NCI-H1694 (cell line): Measurements from ENCODE around the gene PDCL2.
"Not testable (repeated sequence)": the region's sequence is repeated elsewhere in the genome, so short reads cannot be mapped to it uniquely, and the experiment has no call there.

Experiments
- DNase-seq: peaks from one replicate; lab custom pipeline; 2025; lab: John Stamatoyannopoulos, UW

PDCL2 gene

DNA sequence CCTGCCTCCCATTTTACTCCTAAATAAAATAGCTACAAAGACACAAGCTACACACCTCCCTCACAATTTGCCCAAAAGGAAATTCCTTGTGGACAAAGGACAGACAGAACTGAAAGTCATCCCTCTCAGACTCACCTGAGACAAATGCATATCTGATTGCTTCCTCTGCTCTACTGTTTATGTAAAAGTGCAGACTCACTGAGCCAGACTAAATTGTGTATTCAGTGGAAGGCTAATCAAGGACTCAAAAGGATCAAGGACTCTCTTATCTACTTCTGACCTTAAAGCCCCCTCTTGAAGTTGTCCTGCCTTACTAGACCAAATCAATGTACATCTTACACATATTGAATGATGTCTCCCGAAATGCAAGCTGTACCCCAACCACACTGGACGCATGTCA lies 3.9 kb downstream of the PDCL2 start:
- no peak for DNase-seq

DNA sequence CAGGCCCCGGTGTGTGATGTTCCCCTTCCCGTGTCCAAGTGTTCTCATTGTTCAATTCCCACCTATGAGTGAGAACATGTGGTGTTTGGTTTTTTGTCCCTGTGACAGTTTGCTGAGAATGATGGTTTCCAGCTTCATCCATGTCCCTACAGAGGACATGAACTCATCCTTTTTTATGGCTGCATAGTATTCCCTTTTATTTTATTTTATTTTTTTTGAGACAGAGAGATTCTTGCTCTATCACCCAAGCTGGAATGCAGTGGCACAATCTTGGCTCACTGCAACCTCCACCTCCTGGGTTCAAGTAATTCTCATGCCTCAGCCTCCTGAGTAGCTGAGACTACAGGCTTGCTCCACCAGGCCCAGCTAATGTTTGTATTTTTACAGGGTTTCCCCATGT lies 9.3 kb downstream of the PDCL2 start:
- not testable (repeated sequence) for DNase-seq

DNA sequence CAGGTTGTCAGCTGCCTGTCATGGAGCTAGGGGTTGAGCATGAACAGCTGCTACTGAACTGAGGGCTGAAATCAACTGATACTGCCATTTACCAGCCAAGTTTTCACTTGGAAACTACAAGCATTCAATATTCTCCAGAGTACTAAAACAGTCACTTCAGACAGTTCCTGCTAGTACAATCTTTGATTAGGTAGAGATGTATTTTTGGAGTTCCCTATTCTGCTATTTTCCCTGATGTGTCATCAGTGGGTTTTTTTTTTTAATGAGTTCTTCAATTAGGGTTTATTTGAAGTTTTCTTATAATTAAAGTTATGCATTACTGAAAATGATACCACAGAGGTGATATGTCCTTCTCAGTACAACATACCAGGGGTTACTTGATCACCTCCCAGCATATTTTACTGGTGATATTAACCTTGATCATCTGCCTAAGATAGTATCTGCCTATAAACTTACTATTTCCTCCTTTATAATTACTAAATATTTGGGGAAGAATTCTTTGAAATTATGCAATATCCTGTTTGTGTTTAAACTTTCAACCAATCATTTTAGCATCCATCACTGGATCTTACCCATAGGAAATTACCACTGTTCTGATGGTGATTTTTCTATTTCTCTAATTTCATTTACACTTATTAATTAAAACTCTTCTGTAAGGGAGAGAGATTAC lies 13.6 kb downstream of the PDCL2 start:
- DNase-seq = no peak

DNA sequence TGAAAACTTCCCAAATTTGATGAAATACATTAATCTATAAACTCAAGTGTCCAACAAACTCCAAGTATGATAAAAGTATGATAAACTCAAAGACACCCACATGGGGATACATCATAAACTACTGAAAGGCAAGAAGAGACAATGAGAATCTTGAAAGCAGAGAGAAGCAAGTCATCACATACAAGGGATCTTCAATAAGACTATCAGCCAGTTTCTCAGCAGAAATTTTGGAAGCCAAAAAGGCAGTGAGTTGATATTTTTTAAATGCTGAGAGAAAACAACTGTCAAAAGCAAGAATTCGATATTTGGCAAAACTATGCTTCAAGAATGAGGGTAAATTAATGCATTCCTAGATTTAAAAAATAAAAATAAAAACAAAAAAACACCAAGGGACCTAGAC lies 16.5 kb downstream of the PDCL2 start:
- no peak for DNase-seq

DNA sequence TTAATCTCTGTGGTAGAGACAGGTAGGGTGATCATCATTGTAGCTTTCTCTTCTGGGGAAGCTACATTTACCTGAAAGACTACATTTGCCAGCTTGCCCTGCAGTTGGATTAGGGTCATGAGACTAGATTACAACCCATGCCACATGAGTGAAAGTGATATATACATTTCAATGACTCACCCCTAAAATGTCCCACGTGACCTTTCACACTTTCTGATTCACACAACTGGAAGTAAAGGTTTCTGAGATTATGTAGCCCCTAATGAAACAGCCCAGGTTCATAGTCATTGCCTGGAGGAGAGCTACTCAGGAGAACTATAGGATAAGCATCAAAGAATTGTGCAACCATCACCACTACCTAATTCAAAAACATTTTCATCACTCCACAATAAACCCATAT lies 17.8 kb downstream of the PDCL2 start:
- DNase-seq = no peak

DNA sequence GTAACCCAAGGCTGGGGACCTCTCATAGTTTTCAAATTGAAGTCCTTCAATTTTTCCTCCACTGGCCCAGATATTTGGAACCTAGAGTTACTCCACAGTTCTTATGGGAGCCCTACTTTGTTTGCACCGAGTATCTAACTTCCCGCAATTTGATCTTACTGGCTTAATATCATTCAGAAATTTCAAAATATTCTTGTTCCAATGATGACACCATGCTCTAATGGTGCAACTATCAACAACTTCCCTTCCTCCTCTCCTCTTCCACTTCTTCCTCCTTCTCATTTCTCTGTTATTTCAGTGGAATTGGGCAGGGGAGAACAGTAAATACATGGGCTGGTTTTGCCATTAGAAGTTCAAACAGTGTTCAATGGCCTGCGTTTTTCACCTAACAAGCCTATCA lies 20.2 kb downstream of the PDCL2 start:
- no peak for DNase-seq

DNA sequence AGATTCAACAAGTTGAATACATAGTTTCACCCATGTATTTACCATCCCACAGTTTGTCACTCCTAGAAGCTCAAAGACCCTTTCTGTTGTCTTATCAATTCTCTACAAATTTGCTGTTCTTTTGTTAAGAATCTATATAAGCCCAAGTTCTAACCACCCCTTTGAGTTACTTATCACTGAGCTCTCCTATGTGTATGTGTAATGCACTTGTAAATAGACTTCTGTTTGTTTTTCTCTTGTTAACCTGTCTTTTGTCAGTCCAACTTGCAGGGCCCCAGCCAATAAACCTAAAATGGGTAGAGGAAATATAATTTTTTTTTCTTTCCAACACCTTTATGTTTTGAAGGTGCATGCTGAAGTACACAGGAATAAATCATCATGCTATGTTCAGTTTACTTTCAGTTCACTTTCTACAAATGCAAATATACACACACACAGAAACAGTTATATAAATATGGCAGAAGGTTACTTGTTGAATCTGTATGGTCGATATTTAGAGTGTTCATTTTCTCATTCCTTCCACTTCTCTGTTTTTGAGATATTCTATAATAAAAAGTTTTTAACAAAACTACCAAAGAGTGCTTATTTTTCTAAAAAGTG lies 23.0 kb downstream of the PDCL2 start:
- DNase-seq = no peak

DNA sequence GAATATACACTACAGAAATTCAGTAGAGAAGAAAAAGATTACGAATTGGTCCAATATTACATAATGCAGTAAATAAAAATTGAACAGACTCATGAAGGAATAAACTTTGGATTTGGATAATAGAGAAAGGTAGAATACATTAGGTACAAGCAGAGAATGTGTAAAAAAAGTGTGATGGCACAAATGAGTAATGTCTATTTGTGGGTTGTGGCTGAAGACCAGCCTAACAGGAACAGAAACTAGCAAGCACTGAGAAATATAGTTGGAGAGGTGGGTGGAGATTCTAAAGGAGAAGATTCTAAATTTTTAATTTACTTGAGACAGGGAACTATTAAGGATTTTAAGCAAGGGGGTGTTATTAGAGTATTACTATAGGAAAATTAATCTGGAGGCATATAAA lies 30.2 kb downstream of the PDCL2 start:
- no peak for DNase-seq

DNA sequence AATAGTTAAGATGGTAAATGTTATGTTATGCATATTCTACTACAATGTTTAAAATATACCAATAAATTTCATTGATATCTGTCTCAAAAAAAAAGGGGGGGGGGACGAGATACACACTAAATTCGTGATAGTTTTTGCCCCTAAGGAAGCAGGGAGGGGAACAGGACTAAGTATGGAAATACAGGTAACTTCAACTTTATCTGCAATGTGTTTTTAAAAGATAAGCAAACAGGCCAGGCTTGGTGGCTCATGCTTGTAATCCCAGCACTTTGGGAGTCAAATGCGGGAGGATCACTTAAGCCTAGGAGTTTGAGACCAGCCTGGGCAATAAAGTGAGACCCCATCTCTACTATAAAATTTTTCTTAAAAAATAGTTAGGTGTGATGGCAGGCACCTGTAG lies 31.9 kb downstream of the PDCL2 start:
- DNase-seq = no peak

DNA sequence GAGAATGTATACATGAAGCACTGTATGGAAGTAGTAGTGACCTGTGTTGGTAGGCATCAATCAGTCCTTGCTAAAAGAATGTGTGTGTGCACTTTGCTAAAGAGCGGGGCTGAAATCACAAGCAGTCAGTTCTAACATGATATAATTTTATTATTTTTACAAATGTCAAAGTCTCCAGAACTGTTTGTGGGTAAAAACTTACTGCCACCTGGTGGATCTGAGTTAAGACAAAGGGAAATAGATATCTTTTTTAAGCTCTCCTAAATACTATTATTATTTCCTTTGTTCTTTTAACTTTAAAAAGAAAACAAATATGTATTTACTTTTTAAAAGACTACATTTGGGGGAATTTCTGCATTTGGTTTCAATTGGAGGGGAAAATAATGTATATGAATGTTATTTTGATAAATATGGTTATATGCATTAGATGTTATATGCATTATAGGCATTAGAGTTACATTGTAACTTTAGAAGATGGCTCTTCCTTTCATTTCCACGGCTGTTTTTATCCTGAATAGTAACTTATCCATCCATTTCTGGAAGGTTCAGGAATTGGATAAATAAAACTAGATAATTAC lies 37.5 kb downstream of the PDCL2 start:
- no peak for DNase-seq

DNA sequence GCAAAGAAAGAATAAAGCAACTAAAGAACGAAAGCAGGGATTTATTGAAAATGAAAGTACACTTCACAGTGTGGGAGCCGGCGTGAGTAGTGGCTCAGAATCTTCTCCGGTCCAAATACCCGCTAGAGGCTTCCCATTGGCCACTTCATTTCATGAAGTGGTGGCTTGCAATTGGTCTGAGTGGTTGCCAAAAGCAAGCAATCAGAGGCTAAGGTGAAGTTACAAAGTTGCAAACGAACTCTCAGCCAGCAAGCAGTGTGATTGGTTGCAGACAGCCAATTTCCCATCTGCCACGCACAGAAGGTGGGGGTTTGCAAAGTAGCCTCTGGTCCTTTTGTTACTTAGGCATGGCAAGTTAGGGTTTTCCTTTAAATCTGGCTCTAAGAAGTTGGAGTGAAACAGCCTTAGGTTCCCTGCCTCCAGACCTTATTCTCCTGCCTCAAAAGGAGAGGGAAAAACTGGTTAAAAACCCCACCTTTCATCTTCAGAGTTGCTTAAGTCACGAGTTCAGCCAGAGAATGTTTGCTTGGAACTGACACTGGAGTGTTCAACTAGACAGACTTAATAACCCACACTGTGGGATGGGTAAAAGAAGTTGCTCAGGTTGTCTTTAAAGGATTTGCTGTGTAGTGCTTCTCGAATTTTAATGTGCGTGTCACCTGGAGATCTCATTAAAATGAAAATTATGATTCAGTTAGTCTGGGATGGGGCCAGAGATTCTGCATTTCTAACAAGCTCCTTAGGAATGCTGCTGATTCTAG lies 38.4 kb downstream of the PDCL2 start:
- DNase-seq = no peak

DNA sequence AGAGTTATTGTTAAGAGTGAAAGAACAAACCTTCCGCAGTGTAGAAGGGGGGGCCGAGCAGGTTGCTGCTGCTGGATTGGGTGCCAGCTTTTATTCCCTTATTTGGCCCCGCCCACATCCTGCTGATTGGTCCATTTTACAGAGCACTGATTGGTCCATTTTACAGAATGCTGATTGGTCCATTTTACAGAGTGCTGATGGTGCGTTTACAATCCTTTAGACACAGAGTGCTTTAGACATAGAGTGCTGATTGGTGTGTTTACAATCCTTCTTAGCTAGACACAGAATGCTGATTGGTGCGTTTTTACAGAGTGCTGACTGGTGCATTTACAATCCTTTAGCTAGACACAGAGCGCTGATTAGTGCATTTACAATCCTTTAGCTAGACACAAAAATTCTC lies 40.1 kb downstream of the PDCL2 start:
- DNase-seq = not testable (repeated sequence)

DNA sequence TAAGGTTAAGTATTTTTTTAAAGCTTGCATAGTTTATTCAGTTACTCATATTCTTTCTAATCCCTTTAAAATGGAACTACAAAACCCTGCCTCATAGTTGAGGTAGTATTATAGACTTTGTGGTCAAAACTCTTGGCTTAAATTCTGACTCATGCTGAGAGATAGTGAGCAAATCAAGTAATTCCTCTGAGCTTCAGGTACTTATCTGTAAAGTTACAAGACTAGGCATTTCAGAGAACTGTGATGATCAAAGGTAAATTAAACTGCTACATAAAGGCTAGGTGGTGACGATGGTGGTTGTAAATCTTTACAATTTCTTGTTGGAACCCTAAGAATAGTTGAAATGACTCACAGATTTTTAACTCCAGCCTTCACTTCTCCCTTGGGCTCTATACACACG lies 42.2 kb downstream of the PDCL2 start:
- no peak for DNase-seq

DNA sequence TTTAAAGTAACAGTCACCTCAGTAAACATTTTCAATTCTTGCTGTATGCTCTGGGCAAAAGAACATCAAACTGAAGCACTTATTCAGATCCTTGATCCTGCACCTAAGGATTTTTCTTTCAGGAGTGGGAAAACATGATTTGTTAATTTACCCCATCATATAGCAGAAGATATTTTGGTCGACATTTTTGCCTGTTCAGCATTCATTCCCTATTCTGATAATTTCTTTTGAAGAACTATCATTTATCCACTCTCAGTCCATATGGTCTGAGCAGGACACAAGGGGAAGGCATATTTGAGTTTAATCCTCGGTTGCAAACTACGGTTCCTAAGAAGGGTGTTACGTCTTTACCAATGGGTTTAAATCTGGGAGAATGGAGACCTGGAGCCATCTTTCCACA lies 44.1 kb downstream of the PDCL2 start:
- DNase-seq = no peak

DNA sequence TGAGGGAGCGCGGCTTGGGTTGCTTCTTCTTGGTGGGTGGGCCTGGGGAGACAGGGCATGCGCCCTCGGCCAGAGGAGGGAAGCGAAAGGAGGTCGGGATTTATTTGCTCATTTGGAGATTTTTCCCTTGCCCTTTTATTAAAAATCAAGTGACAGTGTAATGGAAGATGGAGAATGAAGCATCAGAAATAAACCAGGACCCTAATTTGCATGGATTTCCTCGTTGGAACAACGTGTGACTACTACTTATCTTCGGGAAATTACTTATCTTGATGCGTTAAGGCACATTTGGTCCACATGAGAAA lies 44.6 kb downstream of the PDCL2 start:
- DNase-seq = peak; percentile 10

DNA sequence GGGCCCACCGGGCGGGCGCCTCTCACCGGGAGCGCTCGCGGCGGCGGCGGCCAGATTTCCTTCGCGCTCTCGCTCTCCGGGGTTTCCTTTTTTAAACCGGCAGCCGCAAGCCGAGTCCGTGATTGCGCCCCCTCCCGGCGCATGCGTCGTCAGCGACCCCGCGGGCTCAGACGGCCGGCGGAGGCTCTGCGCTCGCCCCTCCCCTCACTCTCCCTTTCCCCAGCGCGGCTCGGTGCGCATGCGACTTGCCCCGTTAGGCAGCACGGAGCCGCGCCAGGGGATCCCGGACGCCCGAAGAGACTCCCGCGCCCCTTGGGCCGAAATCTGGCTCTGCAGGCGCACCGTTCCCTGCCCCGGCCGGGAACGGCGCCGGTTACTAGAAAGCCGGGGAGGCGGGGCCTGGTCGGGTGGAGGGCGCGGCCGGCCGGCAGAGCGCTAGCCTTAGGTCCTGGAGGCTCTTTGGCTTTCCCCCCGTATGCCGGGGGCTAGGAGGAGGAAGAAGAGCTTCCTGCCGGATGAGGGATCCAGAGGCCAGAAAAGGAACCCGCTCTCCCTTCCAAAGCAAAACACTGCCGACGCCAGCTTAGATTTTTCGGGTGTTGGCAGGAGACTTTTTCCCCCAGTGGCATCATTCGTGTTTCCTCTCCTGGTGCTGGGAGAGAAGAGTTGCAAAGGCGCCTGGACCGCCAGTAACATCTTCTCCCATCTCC lies 45.1 kb downstream of the PDCL2 start, which contains the start of gene CLOCK:
Gene CLOCK (minus strand): TSS at position 154 of the 710 bp plus-strand sequence. CDS start 64,124 bp downstream, outside the sequence.
- peak; percentile 52 for DNase-seq

DNA sequence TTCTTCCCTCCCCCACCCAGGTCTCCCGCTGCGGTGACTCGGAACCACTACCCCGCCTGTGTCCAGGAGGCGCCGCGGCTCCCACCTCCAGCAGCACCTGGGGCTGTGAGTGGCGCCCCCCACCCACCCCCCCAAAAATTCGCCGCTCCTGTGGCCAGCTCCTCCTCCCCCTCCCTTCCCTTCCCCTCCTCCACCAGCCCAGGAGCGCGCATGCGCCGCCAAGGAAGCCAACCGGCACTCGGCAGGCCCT lies 45.6 kb downstream of the PDCL2 start:
- DNase-seq = no peak

DNA sequence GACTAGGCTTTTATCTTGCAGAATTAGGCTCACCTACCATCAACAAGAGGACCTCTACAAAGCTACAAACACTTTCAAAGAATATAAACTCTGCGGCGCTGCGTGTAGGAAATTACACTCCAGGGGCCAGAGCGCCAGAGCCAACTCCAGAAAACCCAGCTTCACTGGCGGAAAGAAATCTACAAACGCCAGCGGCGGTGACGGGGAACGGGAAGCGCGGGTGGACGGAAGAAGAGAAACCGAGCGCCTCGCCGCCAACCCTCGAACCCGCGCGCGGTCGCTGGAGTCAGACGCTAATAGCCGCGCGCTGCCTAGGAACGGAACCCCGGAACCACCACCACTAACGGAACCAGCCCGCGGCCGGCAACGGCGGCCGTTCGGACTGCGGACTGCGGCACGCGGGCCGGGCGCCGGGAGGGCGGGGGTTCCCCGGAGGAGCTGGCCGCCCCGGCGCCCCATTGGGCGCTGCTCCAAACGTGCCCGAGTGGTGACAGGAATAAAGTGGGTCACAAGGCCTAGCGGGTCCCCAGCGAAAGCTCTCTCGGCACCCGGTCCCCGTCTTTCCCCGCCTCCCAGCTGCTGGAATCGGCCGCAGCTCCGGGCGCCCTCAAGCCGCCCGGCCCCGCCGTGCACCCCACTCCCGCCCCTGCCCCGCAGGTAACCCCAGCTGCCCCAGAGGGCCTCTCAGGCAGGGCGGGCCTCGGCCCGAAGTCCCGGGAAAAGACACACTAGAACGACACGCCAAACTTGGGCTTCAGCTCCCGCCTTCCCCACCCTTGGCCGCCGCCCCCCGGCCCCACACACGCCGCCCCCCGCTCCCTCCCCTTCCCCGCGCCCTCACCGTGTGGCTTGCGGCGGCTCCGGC lies 46.2 kb downstream of the PDCL2 start:
- DNase-seq = peak; percentile 22

DNA sequence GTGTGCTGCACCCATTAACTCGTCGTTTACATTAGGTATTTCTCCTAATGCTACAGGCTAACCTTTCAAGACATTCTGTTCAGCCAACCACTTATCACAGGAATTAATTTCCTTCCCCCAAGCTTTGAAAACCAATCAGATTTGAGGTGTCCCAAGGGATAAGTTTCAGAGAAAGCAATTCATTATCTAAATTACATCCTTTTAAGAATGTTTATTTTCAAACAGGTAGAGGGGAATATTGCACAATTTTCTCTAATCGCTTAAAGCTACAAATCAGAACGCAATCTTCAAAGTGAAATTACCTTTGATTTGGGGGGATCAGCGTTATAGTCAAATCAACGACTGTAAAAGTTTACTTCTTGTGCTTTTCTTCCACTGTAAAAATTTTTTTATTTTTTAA lies 46.9 kb downstream of the PDCL2 start:
- no peak for DNase-seq

DNA sequence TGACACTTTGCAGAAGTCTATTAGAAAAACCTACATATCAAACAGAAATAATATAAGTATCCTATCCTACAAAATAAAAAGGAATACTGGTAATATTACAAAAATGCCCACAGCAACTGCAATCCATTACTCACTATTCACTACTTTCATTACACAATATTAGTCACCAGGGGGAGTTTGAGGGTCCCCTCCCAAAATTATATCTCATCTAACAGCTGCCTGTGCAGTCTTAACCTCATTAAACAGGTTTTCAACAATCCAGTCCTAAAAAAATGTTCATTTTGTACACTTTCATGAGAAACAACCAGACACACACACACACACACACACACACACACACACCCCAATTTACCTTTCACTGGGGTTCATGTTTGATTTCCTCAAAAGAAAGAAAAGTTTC lies 48.2 kb downstream of the PDCL2 start:
- DNase-seq = no peak

DNA sequence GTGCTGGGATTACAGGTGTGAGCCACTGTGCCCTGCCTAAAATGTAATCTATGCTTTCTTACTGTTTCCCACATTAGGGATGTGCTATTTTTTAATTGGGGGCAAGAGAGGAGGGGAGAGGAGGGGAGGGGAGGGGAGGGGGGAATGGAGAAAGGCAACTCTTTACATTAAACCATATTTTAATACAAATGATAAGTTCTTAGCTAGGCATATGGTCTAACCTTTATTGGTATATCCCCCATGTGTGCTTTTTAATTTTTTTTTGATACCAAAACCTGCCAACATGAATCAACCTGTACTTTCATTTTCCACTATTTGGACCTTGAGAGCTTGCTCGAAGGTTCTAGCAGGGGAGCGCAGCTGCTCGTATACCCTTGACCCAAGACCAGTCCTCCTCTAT lies 51.8 kb downstream of the PDCL2 start:
- no peak for DNase-seq

DNA sequence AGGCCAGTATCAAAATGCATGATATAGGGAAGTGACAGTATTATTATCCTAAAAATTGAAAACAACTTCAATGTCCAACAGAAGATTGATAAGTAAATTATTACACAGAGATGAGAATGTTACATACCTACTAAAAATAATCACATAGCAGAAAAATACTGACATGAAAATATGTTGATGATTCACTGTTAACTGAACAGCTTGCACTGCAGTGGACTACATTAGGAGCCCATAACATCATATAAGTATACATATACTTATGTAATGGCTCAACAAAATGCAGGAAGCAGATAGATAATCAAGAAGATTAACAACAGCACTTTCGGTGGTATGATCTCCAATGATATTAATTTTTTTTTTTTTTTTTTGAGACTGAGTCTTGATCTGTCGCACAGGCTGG lies 52.4 kb downstream of the PDCL2 start:
- DNase-seq = no peak
